Type B pancreatic cell (in vitro differentiated cells): ENCODE measurements around the gene SMAP1. TPM values are rescaled to one million over a fixed set of nuclear protein-coding genes. Genes with fewer than 3 reads are reported as not detected.

Experiments used
- DNase-seq: peaks from one replicate; pipeline ENCODE4 v3.0.0; 2021; ENCODE audit warnings: mixed read lengths; ENCODE audit not compliant: unreplicated experiment; ENCODE audit errors: extremely low spot score
- H3K27ac Mint-ChIP-seq: 2 replicates; pipeline ENCODE4 v1.8.0; 2021; ENCODE audit warnings: mild to moderate bottlenecking, mixed read lengths
- H3K27me3 Mint-ChIP-seq: 2 replicates; pipeline ENCODE4 v1.8.0; 2021; ENCODE audit warnings: mixed read lengths
- H3K36me3 Mint-ChIP-seq: 2 replicates; pipeline ENCODE4 v1.8.0; 2021; ENCODE audit warnings: mixed read lengths
- H3K4me1 Mint-ChIP-seq: one replicate; pipeline ENCODE4 v1.8.0; 2021; ENCODE audit warnings: mixed read lengths; ENCODE audit not compliant: unreplicated experiment
- H3K4me3 Mint-ChIP-seq: 2 replicates; pipeline ENCODE4 v1.8.0; 2021; ENCODE audit warnings: mild to moderate bottlenecking, mixed read lengths
- H3K9me3 Mint-ChIP-seq: 2 replicates; pipeline ENCODE4 v1.8.0; 2021; ENCODE audit warnings: mixed read lengths
- CTCF ChIP-seq: fragments of 200-600 bp; sonication (generic); conservative IDR thresholded peaks from 2 replicates; pipeline ENCODE4 v1.5.0; 2021; ENCODE audit warnings: antibody characterized with exemption, mild to moderate bottlenecking
- total RNA-seq: library from RNA; stranded (reverse); gene quantifications from 2 replicates; pipeline ENCODE4 v1.2.1, GENCODE V29; 2021; ENCODE audit warnings: low replicate concordance

The SMAP1 gene
- total RNA-seq, 1 donor from 2014 or later, result 22.8 TPM

- Mint-ChIP-seq H3K27me3 (peaks cover 3% of the 10 kb centered on the region), H3K9me3 (peaks cover 4% of the 10 kb centered on the region), H3K4me3 (no peak overlapping the region), H3K27ac (no peak overlapping the region), H3K36me3 (no peaks in the 10 kb centered on the region), H3K4me1 (no peaks in the 10 kb centered on the region)
- DNase-seq, result no peak
- no peak for TF ChIP-seq CTCF
These were observed 10.0 kb upstream of the SMAP1 start for GRCh38 chr6:70657706-70658105.

GRCh38 chr6:70663881-70664466, 3.7 kb upstream of the SMAP1 start:
- H3K27me3 Mint-ChIP-seq, result peaks cover 3% of the 10 kb centered on the region
- H3K9me3 Mint-ChIP-seq, result peaks cover 9% of the 10 kb centered on the region
- no peak overlapping the region for H3K27ac Mint-ChIP-seq
- no peaks in the 10 kb centered on the region for H3K36me3 Mint-ChIP-seq
- DNase-seq, result no peak
- no peak overlapping the region for H3K4me3 Mint-ChIP-seq
- no peak for TF ChIP-seq CTCF
- peaks cover 13% of the 10 kb centered on the region for H3K4me1 Mint-ChIP-seq

- DNase-seq, result no peak
- Mint-ChIP-seq H3K4me3 (peak overlapping the region; percentile 88), H3K27ac (no peak overlapping the region), H3K36me3 (no peaks in the 10 kb centered on the region), H3K4me1 (peaks cover 26% of the 10 kb centered on the region), H3K27me3 (peaks cover 3% of the 10 kb centered on the region), H3K9me3 (peaks cover 6% of the 10 kb centered on the region)
- TF ChIP-seq CTCF, result no peak
These were observed 977 bp upstream of the SMAP1 start for GRCh38 chr6:70666706-70667105.

GRCh38 chr6:70667256-70667710, 400 bp upstream of the SMAP1 start:
- DNase-seq, result no peak
- H3K9me3 Mint-ChIP-seq, result peaks cover 5% of the 10 kb centered on the region
- H3K27me3 Mint-ChIP-seq, result no peaks in the 10 kb centered on the region
- H3K36me3 Mint-ChIP-seq, result no peaks in the 10 kb centered on the region
- peaks cover 32% of the 10 kb centered on the region for H3K4me1 Mint-ChIP-seq
- H3K27ac Mint-ChIP-seq, result peak overlapping the region; percentile 85
- TF ChIP-seq CTCF, result no peak
- H3K4me3 Mint-ChIP-seq, result peak overlapping the region; percentile 88

- H3K27ac Mint-ChIP-seq, result peak overlapping the region; percentile 85
- no peak for DNase-seq
- peaks cover 41% of the 10 kb centered on the region for H3K4me1 Mint-ChIP-seq
- no peaks in the 10 kb centered on the region for H3K27me3 Mint-ChIP-seq
- H3K9me3 Mint-ChIP-seq, result peaks cover 5% of the 10 kb centered on the region
- H3K4me3 Mint-ChIP-seq, result peak overlapping the region; percentile 94
- no peak for TF ChIP-seq CTCF
- no peaks in the 10 kb centered on the region for H3K36me3 Mint-ChIP-seq
These were observed 773 bp downstream of the SMAP1 start for GRCh38 chr6:70668499-70668812.

- Mint-ChIP-seq H3K9me3 (peaks cover 5% of the 10 kb centered on the region), H3K27me3 (no peaks in the 10 kb centered on the region), H3K4me1 (peaks cover 41% of the 10 kb centered on the region), H3K27ac (peak overlapping the region; percentile 85), H3K36me3 (no peaks in the 10 kb centered on the region), H3K4me3 (peak overlapping the region; percentile 94)
- no peak for DNase-seq
- no peak for TF ChIP-seq CTCF
These were observed 1.4 kb downstream of the SMAP1 start for GRCh38 chr6:70669133-70669532.
